Panc1 (cell line): ENCODE measurements around the gene BDP1. TPM values are rescaled to one million over a fixed set of nuclear protein-coding genes. Genes with fewer than 3 reads are reported as not detected.
"Not testable (repeated sequence)": the region's sequence is repeated elsewhere in the genome, so short reads cannot be mapped to it uniquely, and the experiment has no call there.

Experiments
- ATAC-seq: fragments of 200-7000 bp; cut with Tn5 transposase; 2 replicates; pipeline ENCODE4 v1.9.1; 2020; ENCODE audit warnings: mild to moderate bottlenecking, moderate library complexity
- BruUV-seq: library from RNA; stranded (reverse); fragments of 400-500 nt; replicated peaks from 2 replicates; lab custom pipeline; 2021; lab: Mats Ljungman, UMichigan
- CTCF ChIA-PET: fragments of 300-600 bp; sonication (Branson Sonifier 250); formaldehyde crosslinking; loops from one replicate; lab custom pipeline; 2022; ENCODE audit warnings: antibody characterized with exemption; lab: Charles Lee
- POLR2A ChIA-PET: fragments of 300-600 bp; sonication (Branson Sonifier 250); formaldehyde crosslinking; loops from one replicate; lab custom pipeline; 2022; ENCODE audit warnings: antibody characterized with exemption; lab: Charles Lee
- DNase-seq: peaks from one replicate; pipeline ENCODE4 v3.0.0-alpha.2; 2010; ENCODE audit warnings: low read depth, low spot score
- H3K27ac ChIP-seq: 2 replicates; pipeline ENCODE4 v1.5.1; 2011; ENCODE audit warnings: mild to moderate bottlenecking, low read length, inconsistent platforms
- H3K27me3 ChIP-seq: fragments of 200-500 bp; sonication (Bioruptor generic); 2 replicates; pipeline ENCODE4 v1.6.0; 2014; ENCODE audit warnings: low read length, inconsistent platforms; ENCODE audit not compliant: control insufficient read depth, insufficient read depth
- H3K36me3 ChIP-seq: fragments of 200-500 bp; sonication (Bioruptor generic); 2 replicates; pipeline ENCODE4 v1.5.1; 2014; ENCODE audit warnings: inconsistent platforms, mild to moderate bottlenecking, low read length, moderate library complexity; ENCODE audit not compliant: control insufficient read depth, insufficient read depth
- H3K4me1 ChIP-seq: 2 replicates; pipeline ENCODE4 v1.5.1; 2011; ENCODE audit warnings: inconsistent platforms, mild to moderate bottlenecking, low read length, moderate library complexity; ENCODE audit not compliant: control insufficient read depth, insufficient read depth
- H3K4me3 ChIP-seq, 2 experiments: 2 replicates each; pipeline ENCODE4 v1.5.1; 2011 to 2012; ENCODE audit warnings: low read depth in 2 of 2, low read length in 2 of 2, mild to moderate bottlenecking in 2 of 2, inconsistent platforms in 1 of 2, moderate library complexity in 1 of 2
- H3K9me3 ChIP-seq: fragments of 200-500 bp; sonication (Bioruptor generic); 2 replicates; pipeline ENCODE4 v1.5.1; 2014; ENCODE audit warnings: low read depth, mild to moderate bottlenecking, inconsistent platforms, low read length, moderate library complexity; ENCODE audit not compliant: control insufficient read depth, insufficient read depth
- POLR2AphosphoS5 ChIP-seq: IDR thresholded peaks from 2 replicates; pipeline ENCODE4 v1.6.1; 2012; ENCODE audit warnings: mild to moderate bottlenecking, low read depth, low read length, moderate library complexity
- SIN3A ChIP-seq: IDR thresholded peaks from 2 replicates; pipeline ENCODE4 v1.6.1; 2012; ENCODE audit warnings: low read depth, mild to moderate bottlenecking, low read length, moderate library complexity, borderline replicate concordance; ENCODE audit not compliant: insufficient read depth
- TCF7L2 ChIP-seq: IDR thresholded peaks from 2 replicates; pipeline ENCODE4 v1.6.1; 2011; ENCODE audit warnings: mild to moderate bottlenecking, low read depth, low read length, inconsistent platforms
- in situ Hi-C: cut with HindIII; loops from 2 replicates; pipeline ENCODE4 v1.10.0; 2016; ENCODE audit warnings: low sequenced_read_pairs, low pct_unique_long_range_greater_than_20kb
- intact Hi-C: fragments of 100-400 bp; cut with micrococcal nuclease; formaldehyde crosslinking; loops from one replicate; pipeline ENCODE4 v1.10.0; 2022; ENCODE audit not compliant: unreplicated experiment
- total RNA-seq: library from RNA; stranded (reverse); gene quantifications from one replicate; pipeline ENCODE4 v1.2.1, GENCODE V29; 2021; ENCODE audit not compliant: unreplicated experiment
- TF ChIP-seq, protein P1 (sequence below), 2 experiments: IDR thresholded peaks; 2 replicates each; pipeline ENCODE4 v1.6.1; 2011 to 2012; ENCODE audit warnings: low read depth in 2 of 2, control low read depth in 1 of 2, low read length in 1 of 2, mild to moderate bottlenecking in 1 of 2, moderate library complexity in 1 of 2; ENCODE audit not compliant: insufficient read depth in 1 of 2
- TF ChIP-seq, protein P2 (sequence below): fragments of 450-650 bp; IDR thresholded peaks from 2 replicates; pipeline ENCODE4 v1.5.1; 2017; ENCODE audit warnings: mild to moderate bottlenecking

Gene BDP1
- total RNA-seq, 1 experiment from 2014 or later: 30.7 TPM

DNA sequence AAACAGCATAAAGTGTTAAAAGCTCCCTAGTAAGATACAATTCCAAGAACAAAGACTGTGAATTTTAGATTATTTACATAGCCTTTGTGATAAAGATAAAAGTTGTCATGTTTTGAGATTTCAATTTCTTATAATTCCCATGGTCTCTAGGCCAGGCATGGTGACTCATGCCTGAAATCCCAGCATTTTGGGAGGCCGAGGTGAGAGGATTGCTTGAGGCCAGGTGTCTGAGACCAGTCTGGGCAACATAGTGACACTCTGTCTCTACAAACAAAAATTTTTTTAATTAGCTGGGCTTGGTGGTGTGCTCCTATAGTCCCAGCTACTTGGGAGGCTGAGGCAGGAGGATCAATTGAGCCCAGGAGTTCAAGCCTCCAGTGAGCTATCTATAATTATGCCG is 48.1 kb downstream of the BDP1 start:
- ATAC-seq (no peak), DNase-seq (no peak)
- no peak overlapping the region for H3K4me3 ChIP-seq
- no peaks in the 10 kb centered on the region for H3K27me3 ChIP-seq
- no peak overlapping the region for H3K27ac ChIP-seq
- ChIA-PET POLR2A (interaction anchor here (0.6 kb wide), 1 partner anchor 19 kb away, joined by 3 read pairs; no protein-coding TSS in a partner anchor), CTCF (no interaction called here)
- no peaks in the 10 kb centered on the region for H3K9me3 ChIP-seq
- no TSS peak for BruUV-seq
- intact Hi-C loops: no loop called here
- no peak for TF ChIP-seq SIN3A
- no peak for TF ChIP-seq TCF7L2
- TF ChIP-seq POLR2AphosphoS5: no peak
- TF ChIP-seq, protein P1, sequence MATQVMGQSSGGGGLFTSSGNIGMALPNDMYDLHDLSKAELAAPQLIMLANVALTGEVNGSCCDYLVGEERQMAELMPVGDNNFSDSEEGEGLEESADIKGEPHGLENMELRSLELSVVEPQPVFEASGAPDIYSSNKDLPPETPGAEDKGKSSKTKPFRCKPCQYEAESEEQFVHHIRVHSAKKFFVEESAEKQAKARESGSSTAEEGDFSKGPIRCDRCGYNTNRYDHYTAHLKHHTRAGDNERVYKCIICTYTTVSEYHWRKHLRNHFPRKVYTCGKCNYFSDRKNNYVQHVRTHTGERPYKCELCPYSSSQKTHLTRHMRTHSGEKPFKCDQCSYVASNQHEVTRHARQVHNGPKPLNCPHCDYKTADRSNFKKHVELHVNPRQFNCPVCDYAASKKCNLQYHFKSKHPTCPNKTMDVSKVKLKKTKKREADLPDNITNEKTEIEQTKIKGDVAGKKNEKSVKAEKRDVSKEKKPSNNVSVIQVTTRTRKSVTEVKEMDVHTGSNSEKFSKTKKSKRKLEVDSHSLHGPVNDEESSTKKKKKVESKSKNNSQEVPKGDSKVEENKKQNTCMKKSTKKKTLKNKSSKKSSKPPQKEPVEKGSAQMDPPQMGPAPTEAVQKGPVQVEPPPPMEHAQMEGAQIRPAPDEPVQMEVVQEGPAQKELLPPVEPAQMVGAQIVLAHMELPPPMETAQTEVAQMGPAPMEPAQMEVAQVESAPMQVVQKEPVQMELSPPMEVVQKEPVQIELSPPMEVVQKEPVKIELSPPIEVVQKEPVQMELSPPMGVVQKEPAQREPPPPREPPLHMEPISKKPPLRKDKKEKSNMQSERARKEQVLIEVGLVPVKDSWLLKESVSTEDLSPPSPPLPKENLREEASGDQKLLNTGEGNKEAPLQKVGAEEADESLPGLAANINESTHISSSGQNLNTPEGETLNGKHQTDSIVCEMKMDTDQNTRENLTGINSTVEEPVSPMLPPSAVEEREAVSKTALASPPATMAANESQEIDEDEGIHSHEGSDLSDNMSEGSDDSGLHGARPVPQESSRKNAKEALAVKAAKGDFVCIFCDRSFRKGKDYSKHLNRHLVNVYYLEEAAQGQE (IDR thresholded peaks at IDR 0.05; ENCODE audit: insufficient read depth in 1 of 2, low read depth in 2 of 2, low read length in 1 of 2): no peak
- TF ChIP-seq, protein P2, sequence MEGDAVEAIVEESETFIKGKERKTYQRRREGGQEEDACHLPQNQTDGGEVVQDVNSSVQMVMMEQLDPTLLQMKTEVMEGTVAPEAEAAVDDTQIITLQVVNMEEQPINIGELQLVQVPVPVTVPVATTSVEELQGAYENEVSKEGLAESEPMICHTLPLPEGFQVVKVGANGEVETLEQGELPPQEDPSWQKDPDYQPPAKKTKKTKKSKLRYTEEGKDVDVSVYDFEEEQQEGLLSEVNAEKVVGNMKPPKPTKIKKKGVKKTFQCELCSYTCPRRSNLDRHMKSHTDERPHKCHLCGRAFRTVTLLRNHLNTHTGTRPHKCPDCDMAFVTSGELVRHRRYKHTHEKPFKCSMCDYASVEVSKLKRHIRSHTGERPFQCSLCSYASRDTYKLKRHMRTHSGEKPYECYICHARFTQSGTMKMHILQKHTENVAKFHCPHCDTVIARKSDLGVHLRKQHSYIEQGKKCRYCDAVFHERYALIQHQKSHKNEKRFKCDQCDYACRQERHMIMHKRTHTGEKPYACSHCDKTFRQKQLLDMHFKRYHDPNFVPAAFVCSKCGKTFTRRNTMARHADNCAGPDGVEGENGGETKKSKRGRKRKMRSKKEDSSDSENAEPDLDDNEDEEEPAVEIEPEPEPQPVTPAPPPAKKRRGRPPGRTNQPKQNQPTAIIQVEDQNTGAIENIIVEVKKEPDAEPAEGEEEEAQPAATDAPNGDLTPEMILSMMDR: no peak
- H3K4me1 ChIP-seq: no peaks in the 10 kb centered on the region
- in situ Hi-C loops: no loop called here
- H3K36me3 ChIP-seq: peaks cover 17% of the 10 kb centered on the region; the same call in 1 of the 2 replicates

DNA sequence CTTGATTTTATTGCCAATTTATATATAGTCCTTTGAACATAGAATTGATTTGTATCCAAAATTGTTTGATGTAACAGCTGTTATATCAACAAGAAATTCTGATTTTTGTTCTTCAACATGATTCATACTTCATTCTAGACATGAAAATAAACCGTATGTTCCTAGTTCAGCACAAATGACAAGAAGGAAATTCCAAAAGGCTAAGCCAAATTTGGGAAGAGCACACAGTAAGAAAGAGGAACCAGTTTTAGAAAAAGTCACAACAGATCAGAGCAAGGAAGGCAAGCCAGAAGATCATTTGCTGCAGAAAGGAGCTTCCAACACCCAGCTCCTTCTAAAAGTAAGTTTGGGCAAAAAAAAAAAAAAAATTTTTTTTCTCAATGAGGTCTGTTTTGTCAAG is 66.7 kb downstream of the BDP1 start:
- TF ChIP-seq, protein P1 (IDR thresholded peaks at IDR 0.05; ENCODE audit: insufficient read depth in 1 of 2, low read depth in 2 of 2, low read length in 1 of 2): no peak
- TF ChIP-seq, protein P2: no peak
- TF ChIP-seq POLR2AphosphoS5 (no peak), SIN3A (no peak), TCF7L2 (no peak)
- BruUV-seq: no TSS peak
- H3K27ac ChIP-seq: no peak overlapping the region
- no peaks in the 10 kb centered on the region for H3K4me1 ChIP-seq
- CTCF ChIA-PET: no interaction called here
- H3K27me3 ChIP-seq: no peaks in the 10 kb centered on the region
- peaks cover 46% of the 10 kb centered on the region for H3K36me3 ChIP-seq
- H3K4me3 ChIP-seq: no peak overlapping the region
- in situ Hi-C loops: no loop called here
- ATAC-seq (no peak), DNase-seq (no peak)
- intact Hi-C loops: no loop called here
- no peaks in the 10 kb centered on the region for H3K9me3 ChIP-seq
- POLR2A ChIA-PET: interaction anchor here (0.6 kb wide), 1 partner anchor 18 kb away, joined by 3 read pairs; no protein-coding TSS in a partner anchor

DNA sequence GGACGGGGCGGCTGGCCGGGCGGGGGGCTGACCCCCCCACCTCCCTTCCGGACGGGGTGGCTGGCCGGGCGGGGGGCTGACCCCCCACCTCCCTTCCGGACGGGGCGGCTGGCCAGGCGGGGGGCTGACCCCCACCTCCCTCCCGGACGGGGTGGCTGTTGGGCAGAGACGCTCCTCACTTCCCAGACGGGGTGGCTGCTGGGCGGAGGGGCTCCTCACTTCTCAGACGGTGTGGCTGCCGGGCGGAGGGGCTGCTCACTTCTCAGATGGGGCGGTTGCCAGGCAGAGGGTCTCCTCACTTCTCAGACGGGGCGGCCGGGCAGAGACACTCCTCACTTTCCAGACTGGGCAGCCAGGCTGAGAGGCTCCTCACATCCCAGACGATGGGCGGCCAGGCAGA is 70.2 kb downstream of the BDP1 start:
- H3K27me3 ChIP-seq, CTCF ChIA-PET, in situ Hi-C loops, H3K4me3 ChIP-seq, ATAC-seq, BruUV-seq, POLR2A ChIA-PET, intact Hi-C loops, H3K4me1 ChIP-seq, DNase-seq, H3K9me3 ChIP-seq, H3K27ac ChIP-seq: not testable (repeated sequence)
- peaks cover 26% of the 10 kb centered on the region for H3K36me3 ChIP-seq
